ENCODE measurements around the gene VSIG10L2. TPM values are rescaled to one million over a fixed set of nuclear protein-coding genes. Genes with fewer than 3 reads are reported as not detected.
A peak's percentile ranks its signal among the peaks of the same experiment; 100 is the strongest.

The VSIG10L2 gene
- total RNA-seq, 1 experiment from 2014 or later, result not detected

DNA sequence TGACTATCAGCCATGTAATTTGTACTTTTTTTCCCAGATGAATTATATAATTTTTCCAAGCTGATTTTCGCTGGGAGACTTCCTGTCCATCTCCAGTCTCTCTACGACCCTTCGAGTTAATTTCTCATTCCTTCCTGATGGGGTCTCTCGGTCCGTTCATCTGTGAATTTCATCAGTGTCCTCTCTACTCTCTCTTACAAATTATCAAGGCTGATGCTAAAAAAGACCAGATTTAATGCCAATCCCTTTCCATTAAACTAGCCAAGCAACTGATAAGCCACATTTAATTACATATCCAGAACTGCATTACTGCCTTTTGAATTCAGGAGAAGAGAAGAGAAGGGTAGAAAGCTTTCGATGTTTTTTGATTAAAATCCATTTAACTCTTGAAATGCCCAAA, 25.8 kb downstream of the VSIG10L2 start:
- Histone ChIP-seq H3K79me2 (ENCODE audit: insufficient read depth, low read length) (no peaks in the 10 kb centered on the region), H3K9ac (ENCODE audit: extremely low read depth, insufficient read length, low read length) (no peak overlapping the region), H3K79me1 (ENCODE audit: insufficient read depth, low read depth, low read length, poor library complexity, severe bottlenecking) (no peaks in the 10 kb centered on the region), H2BK120ac (ENCODE audit: low read depth, low read length, poor library complexity, severe bottlenecking) (no peak overlapping the region), H4K5ac (ENCODE audit: insufficient read length, low read depth, low read length) (no peak overlapping the region), H2BK12ac (ENCODE audit: insufficient read length, low read depth, low read length) (no peak overlapping the region), H3K4me2 (ENCODE audit: insufficient read depth, insufficient read length, low read length) (no peak overlapping the region), H3K23ac (ENCODE audit: insufficient read length, low read depth, low read length) (no peak overlapping the region), H3K4ac (ENCODE audit: low read depth, low read length) (no peak overlapping the region), H4K91ac (ENCODE audit: insufficient read length, low read depth, low read length) (no peak overlapping the region), H2AK5ac (ENCODE audit: insufficient read length, low read length) (no peak overlapping the region), H2BK15ac (ENCODE audit: low read depth, low read length) (no peak overlapping the region), H3K14ac (ENCODE audit: insufficient read depth, low read length) (no peak overlapping the region), H3K4me1 (ENCODE audit: insufficient read depth, low read length) (no peaks in the 10 kb centered on the region), H2AFZ (ENCODE audit: low read length) (no peak overlapping the region), H3K18ac (ENCODE audit: insufficient read length, low read depth, low read length) (no peak overlapping the region), H3K9me3 (ENCODE audit: control insufficient read depth, low read depth, low read length) (no peaks in the 10 kb centered on the region), H4K8ac (replicated peaks; ENCODE audit: insufficient read length, low read depth, low read length) (no peak overlapping the region), H3K27ac (ENCODE audit: insufficient read length, low read depth, low read length) (no peak overlapping the region), H2BK20ac (ENCODE audit: low read depth, low read length, poor library complexity, severe bottlenecking) (no peak overlapping the region), H3K27me3 (ENCODE audit: insufficient read depth, low read length) (no peaks in the 10 kb centered on the region), H3K56ac (ENCODE audit: insufficient read length, low read depth, low read length) (no peak overlapping the region), H2BK5ac (ENCODE audit: insufficient read length, low read length) (no peak overlapping the region), H4K20me1 (ENCODE audit: control insufficient read depth, insufficient read depth, insufficient read length) (no peaks in the 10 kb centered on the region), H3T11ph (ENCODE audit: low read length) (no peak overlapping the region), H3K23me2 (ENCODE audit: insufficient read length, low read depth, low read length, poor library complexity, severe bottlenecking) (no peaks in the 10 kb centered on the region)
- WGBS (ENCODE audit: extremely low coverage, insufficient read length, low lambda C conversion rate), result no CpG with 5 or more reads among the region's 6 CpGs
- Mint-ChIP-seq H3K9me3 (no peaks in the 10 kb centered on the region), H3K27me3 (ENCODE audit: low read depth) (no peaks in the 10 kb centered on the region), H3K4me3 (no peak overlapping the region), H3K27ac (peak overlapping the region in 1 of 3 experiments; percentile 50; a peak in 3 of 7 replicates), H3K4me1 (no peaks in the 10 kb centered on the region), H3K36me3 (ENCODE audit: insufficient read depth in 1 of 3, low read depth in 3 of 3) (no peaks in the 10 kb centered on the region; a peak in 1 of 7 replicates)
- no peak for DNase-seq
- TF ChIP-seq, protein P1, sequence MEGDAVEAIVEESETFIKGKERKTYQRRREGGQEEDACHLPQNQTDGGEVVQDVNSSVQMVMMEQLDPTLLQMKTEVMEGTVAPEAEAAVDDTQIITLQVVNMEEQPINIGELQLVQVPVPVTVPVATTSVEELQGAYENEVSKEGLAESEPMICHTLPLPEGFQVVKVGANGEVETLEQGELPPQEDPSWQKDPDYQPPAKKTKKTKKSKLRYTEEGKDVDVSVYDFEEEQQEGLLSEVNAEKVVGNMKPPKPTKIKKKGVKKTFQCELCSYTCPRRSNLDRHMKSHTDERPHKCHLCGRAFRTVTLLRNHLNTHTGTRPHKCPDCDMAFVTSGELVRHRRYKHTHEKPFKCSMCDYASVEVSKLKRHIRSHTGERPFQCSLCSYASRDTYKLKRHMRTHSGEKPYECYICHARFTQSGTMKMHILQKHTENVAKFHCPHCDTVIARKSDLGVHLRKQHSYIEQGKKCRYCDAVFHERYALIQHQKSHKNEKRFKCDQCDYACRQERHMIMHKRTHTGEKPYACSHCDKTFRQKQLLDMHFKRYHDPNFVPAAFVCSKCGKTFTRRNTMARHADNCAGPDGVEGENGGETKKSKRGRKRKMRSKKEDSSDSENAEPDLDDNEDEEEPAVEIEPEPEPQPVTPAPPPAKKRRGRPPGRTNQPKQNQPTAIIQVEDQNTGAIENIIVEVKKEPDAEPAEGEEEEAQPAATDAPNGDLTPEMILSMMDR (conservative IDR thresholded peaks at IDR 0.05), result no peak

All from H9 (cell line).